ENCODE data around the gene ASXL1. TPM values are rescaled to one million over a fixed set of nuclear protein-coding genes. Genes with fewer than 3 reads are reported as not detected.

Gene ASXL1
- polyA plus RNA-seq, 4 donors, result 16.8 to 66.8 (median 20.6) TPM

GRCh38 chr20:32488066-32488838 is 130.1 kb downstream of the ASXL1 start:
- FAIRE-seq, result no peak
- WGBS, 3 donors, result 96 to 99% (median 97%) methylated on average over 7 of the region's 7 CpGs
- H3K9me3 ChIP-seq (ENCODE audit: control insufficient read depth in 2 of 2, insufficient read depth in 1 of 2, low read depth in 1 of 2, low read length in 1 of 2), result no peaks in the 10 kb centered on the region
- no peak overlapping the region for H3K27ac ChIP-seq (ENCODE audit: low read depth in 1 of 3, low read length in 2 of 3)
- peaks cover 0 to 18% (median 4%) of the 10 kb centered on the region in 3 donors for H3K4me1 ChIP-seq (ENCODE audit: control insufficient read depth in 3 of 3, insufficient read depth in 2 of 3, low read depth in 1 of 3, low read length in 2 of 3)
- H3K36me3 ChIP-seq (ENCODE audit: control insufficient read depth in 3 of 3, insufficient read depth in 2 of 3, low read depth in 1 of 3, low read length in 3 of 3), result peaks cover 0 to 26% (median 0%) of the 10 kb centered on the region in 3 donors
- no peak for DNase-seq
- no peak overlapping the region for H3K4me3 ChIP-seq (ENCODE audit: low read depth in 1 of 3, low read length in 3 of 3)
- no peaks in the 10 kb centered on the region for H3K27me3 ChIP-seq (ENCODE audit: control insufficient read depth in 3 of 3, insufficient read depth in 3 of 3, low read length in 3 of 3)

Other genes starting within 250 kb of the ASXL1 start
- gene TM9SF4, start 248.6 kb upstream of the ASXL1 start, polyA plus RNA-seq, result 10 to 100 TPM; 10.5 to 85.8 (median 20.2) TPM
- 100 to 1,000 TPM in 1 of 4 donors, 10 to 100 TPM in 1, 1 to 10 TPM in 2; 3.2 to 129 (median 8.6) TPM for gene PLAGL2, start 150.6 kb upstream of the ASXL1 start, polyA plus RNA-seq
- gene POFUT1, start 150.5 kb upstream of the ASXL1 start, polyA plus RNA-seq, result 100 to 1,000 TPM in 1 of 4 donors, 10 to 100 TPM in 3; 11.1 to 147 (median 21.0) TPM
- gene KIF3B, start 80.7 kb upstream of the ASXL1 start, polyA plus RNA-seq, result 10 to 100 TPM; 16.2 to 62.0 (median 26.5) TPM
- 10 to 100 TPM; 16.0 to 97.3 (median 24.0) TPM for gene NOL4L, start 227.0 kb downstream of the ASXL1 start, polyA plus RNA-seq